Hematopoietic multipotent progenitor cell treated with erythropoietin and hydrocortisone succinate and interleukin-3 and kit ligand, for 15 days (in vitro differentiated cells): ENCODE results near the gene ZNF878.

Experiments
- DNase-seq: peaks from one replicate; pipeline ENCODE4 v3.0.0-alpha.2; 2015; ENCODE audit warnings: low spot score

ZNF878 gene

GRCh38 chr19:12034620-12035019 lies 18.1 kb downstream of the ZNF878 start:
- DNase-seq = no peak

- DNase-seq = no peak
Observed at GRCh38 chr19:12034198-12034597, 18.6 kb downstream of the ZNF878 start.

GRCh38 chr19:12015753-12016116 lies 37.0 kb downstream of the ZNF878 start:
- no peak for DNase-seq

- DNase-seq = no peak
Observed at GRCh38 chr19:12015015-12015752, 37.6 kb downstream of the ZNF878 start.

GRCh38 chr19:12000152-12000981 lies 52.4 kb downstream of the ZNF878 start:
- DNase-seq = no peak

GRCh38 chr19:11995174-11995573 lies 57.6 kb downstream of the ZNF878 start:
- DNase-seq = no peak
